Measurements from ENCODE around the gene CHGA.

GRCh38 chr14:92950193-92950540 is 27.2 kb downstream of the CHGA start:
- TF ChIP-seq, protein P1, sequence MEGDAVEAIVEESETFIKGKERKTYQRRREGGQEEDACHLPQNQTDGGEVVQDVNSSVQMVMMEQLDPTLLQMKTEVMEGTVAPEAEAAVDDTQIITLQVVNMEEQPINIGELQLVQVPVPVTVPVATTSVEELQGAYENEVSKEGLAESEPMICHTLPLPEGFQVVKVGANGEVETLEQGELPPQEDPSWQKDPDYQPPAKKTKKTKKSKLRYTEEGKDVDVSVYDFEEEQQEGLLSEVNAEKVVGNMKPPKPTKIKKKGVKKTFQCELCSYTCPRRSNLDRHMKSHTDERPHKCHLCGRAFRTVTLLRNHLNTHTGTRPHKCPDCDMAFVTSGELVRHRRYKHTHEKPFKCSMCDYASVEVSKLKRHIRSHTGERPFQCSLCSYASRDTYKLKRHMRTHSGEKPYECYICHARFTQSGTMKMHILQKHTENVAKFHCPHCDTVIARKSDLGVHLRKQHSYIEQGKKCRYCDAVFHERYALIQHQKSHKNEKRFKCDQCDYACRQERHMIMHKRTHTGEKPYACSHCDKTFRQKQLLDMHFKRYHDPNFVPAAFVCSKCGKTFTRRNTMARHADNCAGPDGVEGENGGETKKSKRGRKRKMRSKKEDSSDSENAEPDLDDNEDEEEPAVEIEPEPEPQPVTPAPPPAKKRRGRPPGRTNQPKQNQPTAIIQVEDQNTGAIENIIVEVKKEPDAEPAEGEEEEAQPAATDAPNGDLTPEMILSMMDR (IDR thresholded peaks at IDR 0.05; ENCODE audit: borderline replicate concordance, extremely low read depth, low read length, poor library complexity, severe bottlenecking), result no peak
- TF ChIP-seq EZH2 (IDR thresholded peaks at IDR 0.05; ENCODE audit: borderline replicate concordance, low read depth, low read length, severe bottlenecking), result no peak

Data from DND-41 (cell line).